Hair follicular keratinocyte (primary cell): ENCODE data around the gene ANKRD6. TPM values are rescaled to one million over a fixed set of nuclear protein-coding genes. Genes with fewer than 3 reads are reported as not detected.

Experiments used
- total RNA-seq: library from RNA; depleted of rRNA; stranded (reverse); fragments of >200 nt; gene quantifications from 2 replicates; pipeline ENCODE4 v1.2.3, GENCODE V29; 2015

Gene ANKRD6
- total RNA-seq = 4.7 and 6.1 TPM in 2 replicates

GRCh38 chr6:89432875-89433251, at the start of gene ANKRD6:
TSS of gene ANKRD6 (plus strand) at chr6:89433152. CDS start at chr6:89566977, 133,825 bp downstream.

GRCh38 chr6:89412071-89413005, 20.6 kb upstream of the ANKRD6 start, which contains the start of gene RRAGD:
TSS of gene RRAGD (minus strand) at chr6:89412273. CDS start at chr6:89411993, 280 bp downstream.

GRCh38 chr6:89638320-89639195, 205.6 kb downstream of the ANKRD6 start, which contains the start of gene LYRM2:
TSS of gene LYRM2 (minus strand) at chr6:89638747. CDS start at chr6:89638716, 31 bp downstream.

Other genes with a start within 250 kb of the ANKRD6 start
- gene GABRR1, start 215.8 kb upstream of the ANKRD6 start, total RNA-seq = not detected in 2 replicates
- gene GABRR2, start 117.9 kb upstream of the ANKRD6 start, total RNA-seq = not detected in 2 replicates
- gene UBE2J1, start 80.4 kb upstream of the ANKRD6 start, total RNA-seq = 21.8 and 29.5 TPM in 2 replicates
- 0.04 and 1.2 TPM in 2 replicates for gene RRAGD, start 20.9 kb upstream of the ANKRD6 start, total RNA-seq
- gene LYRM2, start 205.6 kb downstream of the ANKRD6 start, total RNA-seq = 19.1 and 19.7 TPM in 2 replicates